DOHH2 (cell line): ENCODE results near the gene C16orf95.

Source experiments
- H3F3A ChIP-seq: fragments of 200-600 bp; sonication (generic), shearing (Covaris generic); 2 replicates; pipeline ENCODE4 v1.6.0; 2016; ENCODE audit warnings: antibody characterized with exemption, mild to moderate bottlenecking; ENCODE audit not compliant: control insufficient read depth, insufficient read depth
- H3K27ac ChIP-seq: fragments of 200-600 bp; sonication (generic); 2 replicates; pipeline ENCODE4 v1.5.1; 2014; ENCODE audit warnings: low read depth, mild to moderate bottlenecking, low read length, moderate library complexity
- H3K27me3 ChIP-seq: fragments of 200-600 bp; sonication (generic); 2 replicates; pipeline ENCODE4 v1.6.1; 2014; ENCODE audit warnings: mild to moderate bottlenecking, low read length, mixed read lengths; ENCODE audit not compliant: control insufficient read depth
- H3K36me3 ChIP-seq: fragments of 200-600 bp; sonication (generic); 2 replicates; pipeline ENCODE4 v1.6.1; 2014; ENCODE audit warnings: mild to moderate bottlenecking, low read length, moderate library complexity, mixed read lengths; ENCODE audit not compliant: control insufficient read depth
- H3K4me1 ChIP-seq: fragments of 200-600 bp; sonication (generic); 2 replicates; pipeline ENCODE4 v1.6.1; 2014; ENCODE audit warnings: mild to moderate bottlenecking, low read length, mixed read lengths; ENCODE audit not compliant: control insufficient read depth
- H3K4me2 ChIP-seq: fragments of 200-600 bp; sonication (generic); 2 replicates; pipeline ENCODE4 v1.6.0; 2014; ENCODE audit warnings: mild to moderate bottlenecking, low read length, moderate library complexity
- H3K4me3 ChIP-seq: fragments of 200-600 bp; sonication (generic); 2 replicates; pipeline ENCODE4 v1.5.1; 2014; ENCODE audit warnings: mild to moderate bottlenecking, low read length, mixed read lengths
- H3K79me2 ChIP-seq: fragments of 200-600 bp; sonication (generic); 2 replicates; pipeline ENCODE4 v1.6.1; 2014; ENCODE audit warnings: mild to moderate bottlenecking, low read length, mixed read lengths; ENCODE audit not compliant: control insufficient read depth
- H3K9me2 ChIP-seq: fragments of 200-600 bp; sonication (generic); replicated peaks from 2 replicates; pipeline ENCODE4 v1.6.1; 2014; ENCODE audit warnings: mild to moderate bottlenecking, low read length, mixed read lengths; ENCODE audit not compliant: control insufficient read depth
- H3K9me3 ChIP-seq: fragments of 200-600 bp; sonication (generic); 2 replicates; pipeline ENCODE4 v1.6.1; 2014; ENCODE audit warnings: antibody characterized with exemption, low read length, mixed read lengths; ENCODE audit not compliant: control insufficient read depth, insufficient read depth
- H4K20me1 ChIP-seq: fragments of 200-600 bp; sonication (generic); 2 replicates; pipeline ENCODE4 v1.6.0; 2014; ENCODE audit warnings: low read depth, mild to moderate bottlenecking, antibody characterized with exemption, low read length, moderate library complexity; ENCODE audit not compliant: control insufficient read depth, insufficient read depth
- CTCF ChIP-seq: fragments of 200-600 bp; sonication (generic); IDR thresholded peaks from one replicate; pipeline ENCODE4 v1.5.1; 2014; ENCODE audit warnings: antibody characterized with exemption, mild to moderate bottlenecking, low read depth, low read length; ENCODE audit not compliant: poor library complexity, severe bottlenecking
- EZH2phosphoT487 ChIP-seq: fragments of 200-600 bp; sonication (generic); IDR thresholded peaks from 2 replicates; pipeline ENCODE4 v1.6.1; 2017; ENCODE audit warnings: borderline replicate concordance, mild to moderate bottlenecking, antibody characterized with exemption, low read length, moderate library complexity, mixed read lengths

Gene C16orf95

GRCh38 chr16:87305505-87306391 is 11.4 kb downstream of the C16orf95 start:
- TF ChIP-seq EZH2phosphoT487 (no peak), CTCF (no peak)
- H3K9me2 ChIP-seq, result no peaks in the 10 kb centered on the region
- no peaks in the 10 kb centered on the region for H3K27me3 ChIP-seq
- H3F3A ChIP-seq, result no peaks in the 10 kb centered on the region
- no peaks in the 10 kb centered on the region for H3K79me2 ChIP-seq
- H3K27ac ChIP-seq, result no peak overlapping the region
- H3K36me3 ChIP-seq, result no peaks in the 10 kb centered on the region; the same call in 1 of the 2 replicates
- no peaks in the 10 kb centered on the region for H4K20me1 ChIP-seq
- H3K4me2 ChIP-seq, result no peak overlapping the region
- no peaks in the 10 kb centered on the region for H3K9me3 ChIP-seq
- no peak overlapping the region for H3K4me3 ChIP-seq
- H3K4me1 ChIP-seq, result 0 out of 2 replicates have a peak, but pooled peaks cover 3% of the 10 kb centered on the region

GRCh38 chr16:87304951-87305350 is 12.2 kb downstream of the C16orf95 start:
- Histone ChIP-seq H3K4me1 (0 out of 2 replicates have a peak, but pooled peaks cover 3% of the 10 kb centered on the region), H3K4me3 (no peak overlapping the region), H3K79me2 (no peaks in the 10 kb centered on the region), H3K9me3 (no peaks in the 10 kb centered on the region), H3F3A (no peaks in the 10 kb centered on the region), H3K36me3 (no peaks in the 10 kb centered on the region; the same call in 1 of the 2 replicates), H4K20me1 (no peaks in the 10 kb centered on the region), H3K9me2 (no peaks in the 10 kb centered on the region), H3K27ac (no peak overlapping the region), H3K4me2 (no peak overlapping the region), H3K27me3 (no peaks in the 10 kb centered on the region)
- TF ChIP-seq EZH2phosphoT487 (no peak), CTCF (no peak)

GRCh38 chr16:87303962-87304521 is 13.2 kb downstream of the C16orf95 start:
- Histone ChIP-seq H3K27me3 (no peaks in the 10 kb centered on the region), H3K4me1 (0 out of 2 replicates have a peak, but pooled peaks cover 3% of the 10 kb centered on the region), H3K4me2 (no peak overlapping the region), H3K36me3 (no peaks in the 10 kb centered on the region; the same call in 1 of the 2 replicates), H3F3A (no peaks in the 10 kb centered on the region), H4K20me1 (no peaks in the 10 kb centered on the region), H3K79me2 (no peaks in the 10 kb centered on the region), H3K9me3 (no peaks in the 10 kb centered on the region), H3K9me2 (no peaks in the 10 kb centered on the region), H3K4me3 (no peak overlapping the region), H3K27ac (no peak overlapping the region)
- TF ChIP-seq CTCF, result no peak
- no peak for TF ChIP-seq EZH2phosphoT487
